Endometrium (tissue), 2 donors: ENCODE data around the gene LINS1.
A peak's percentile ranks its signal among the peaks of the same experiment; 100 is the strongest.

Source experiments
- FAIRE-seq: peaks from 2 replicates; lab custom pipeline; 2012; peaks lifted over from hg19 to GRCh38; lab: Jason Lieb, UNC
- donor health status: control.
- donor health status: control.

Gene LINS1, protein sequence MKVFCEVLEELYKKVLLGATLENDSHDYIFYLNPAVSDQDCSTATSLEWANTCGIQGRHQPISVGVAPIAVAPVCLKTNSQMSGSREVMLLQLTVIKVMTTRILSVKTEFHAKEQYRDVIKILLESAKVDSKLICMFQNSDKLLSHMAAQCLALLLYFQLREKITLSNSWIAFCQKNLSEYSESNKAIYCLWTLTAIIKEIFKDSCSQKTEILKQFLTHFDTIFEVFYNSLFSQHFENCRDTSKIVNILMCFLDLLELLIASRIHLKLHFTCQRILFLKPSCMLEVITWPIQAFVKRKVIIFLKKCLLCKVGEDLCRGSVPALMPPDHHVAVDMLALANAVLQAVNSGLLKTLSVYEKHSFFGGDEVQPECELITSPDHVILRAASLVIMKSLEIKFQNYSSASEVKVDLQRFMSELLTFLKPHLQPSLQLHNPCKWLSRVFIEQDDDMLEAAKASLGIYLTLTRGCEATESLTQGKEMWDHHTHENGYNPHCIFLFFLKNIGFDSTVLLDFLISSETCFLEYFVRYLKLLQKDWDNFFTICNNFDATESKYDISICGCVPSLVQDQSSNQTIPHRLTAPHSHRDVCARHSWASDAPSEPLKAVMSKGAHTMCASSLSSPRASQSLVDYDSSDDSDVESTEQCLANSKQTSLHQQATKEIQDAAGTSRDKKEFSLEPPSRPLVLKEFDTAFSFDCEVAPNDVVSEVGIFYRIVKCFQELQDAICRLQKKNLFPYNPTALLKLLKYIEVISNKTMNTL

GRCh38 chr15:100602064-100602822, at the start of gene LINS1, which contains the start of gene ASB7:
Gene LINS1, minus strand, starts transcription at chr15:100602184. Its CDS starts 21,342 bp downstream, at chr15:100580842.
Gene ASB7, plus strand, starts transcription at chr15:100602589. Its CDS starts 9,628 bp downstream, at chr15:100612217.
- FAIRE-seq, result peak; percentile 99

DNA sequence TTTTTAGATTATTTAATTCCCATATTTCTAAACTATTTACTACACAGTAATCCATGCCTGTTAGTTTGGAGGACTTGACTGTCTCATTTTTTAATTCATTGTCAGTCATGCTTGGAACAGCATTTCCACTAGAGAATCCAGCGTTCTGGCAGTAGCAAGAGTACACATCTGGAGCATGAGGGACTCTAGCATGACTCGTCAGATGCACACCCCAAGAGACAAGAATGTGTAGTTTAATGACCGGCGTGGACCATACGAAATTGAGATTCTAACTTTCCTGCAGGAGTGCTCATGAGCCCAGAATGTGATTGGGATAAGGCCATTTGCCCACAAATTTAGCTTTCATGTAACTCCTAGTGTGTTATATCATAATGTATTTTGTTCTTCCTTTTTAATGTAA, 49.3 kb upstream of the LINS1 start:
- FAIRE-seq, result no peak

DNA sequence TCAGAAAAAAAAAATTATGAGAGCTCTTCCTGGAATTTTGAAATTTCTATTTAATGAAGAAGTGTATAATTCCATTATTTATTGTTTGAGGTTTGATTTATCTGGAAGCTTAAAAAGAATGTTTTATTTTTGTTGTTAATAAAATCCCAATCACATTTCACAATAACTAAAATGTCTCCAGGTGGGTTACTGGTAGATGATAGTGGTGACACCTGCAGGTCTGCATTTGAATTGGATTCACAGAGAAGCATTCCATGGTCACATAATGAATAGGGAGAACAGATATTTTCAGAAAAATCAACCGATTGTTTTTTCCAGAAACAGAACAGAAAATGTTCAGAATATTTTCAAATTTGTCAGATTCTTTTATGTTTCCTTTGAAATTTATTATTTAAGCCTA, 48.7 kb upstream of the LINS1 start:
- FAIRE-seq, result peak; percentile 8

DNA sequence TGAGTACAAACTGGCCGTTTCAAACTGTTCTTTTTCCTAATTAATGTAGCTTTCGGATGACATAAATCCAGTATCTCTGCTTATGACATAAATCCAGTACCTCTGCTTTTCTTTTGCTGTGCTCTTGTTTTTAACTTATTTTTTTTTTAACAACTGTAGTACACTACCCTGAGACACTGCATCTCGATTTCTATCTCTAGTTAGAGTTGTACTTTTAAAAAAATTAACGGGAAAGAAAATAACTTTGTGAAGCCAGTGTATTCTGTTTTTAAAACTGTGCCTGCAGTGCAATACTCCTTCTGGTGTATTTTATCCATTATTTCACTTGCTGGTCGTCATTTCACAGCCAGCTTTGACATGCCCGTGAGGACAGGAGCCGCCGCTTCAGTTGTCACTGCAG, 47.0 kb upstream of the LINS1 start:
- no peak for FAIRE-seq

DNA sequence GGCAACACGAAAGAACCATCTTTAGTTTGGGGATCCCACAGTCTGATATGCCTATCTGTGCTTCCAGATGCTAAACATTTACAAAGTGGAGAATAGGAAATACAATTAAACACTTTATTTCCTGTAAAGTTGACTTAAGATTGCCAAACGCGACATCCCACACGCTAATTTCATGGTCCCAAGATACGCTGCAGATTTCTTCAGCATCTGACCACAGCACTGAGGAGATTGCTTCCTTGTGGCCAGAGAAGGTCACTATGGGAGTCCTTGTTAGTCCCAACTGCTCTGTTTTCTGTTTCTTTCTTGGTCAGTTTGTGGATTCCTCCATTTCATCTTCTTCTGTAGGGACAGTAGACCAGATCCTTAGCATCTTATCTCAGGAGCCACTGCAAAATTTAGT, 43.7 kb upstream of the LINS1 start:
- no peak for FAIRE-seq

DNA sequence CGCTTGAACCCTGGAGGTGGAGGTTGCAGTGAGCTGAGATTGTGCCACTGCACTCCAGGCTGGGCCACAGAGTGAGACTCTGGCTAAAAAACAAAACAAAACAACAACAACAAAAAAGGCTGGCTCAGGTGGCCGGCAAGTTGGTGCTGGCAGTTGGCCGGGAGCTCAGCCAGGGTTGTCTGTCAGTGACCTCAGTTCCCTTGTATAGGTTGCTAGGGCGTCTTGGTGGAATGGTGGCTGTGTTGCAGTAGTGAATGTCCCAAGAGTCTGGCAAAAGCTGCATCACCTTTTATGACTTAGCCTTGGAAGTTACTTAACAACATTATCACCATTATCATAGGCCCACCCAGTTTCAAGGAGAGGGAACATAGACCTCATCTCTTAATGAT, 41.0 kb upstream of the LINS1 start:
- FAIRE-seq, result no peak

GRCh38 chr15:100642213-100642949, 40.4 kb upstream of the LINS1 start:
- FAIRE-seq, result no peak

GRCh38 chr15:100638177-100638730, 36.3 kb upstream of the LINS1 start:
- FAIRE-seq, result no peak

DNA sequence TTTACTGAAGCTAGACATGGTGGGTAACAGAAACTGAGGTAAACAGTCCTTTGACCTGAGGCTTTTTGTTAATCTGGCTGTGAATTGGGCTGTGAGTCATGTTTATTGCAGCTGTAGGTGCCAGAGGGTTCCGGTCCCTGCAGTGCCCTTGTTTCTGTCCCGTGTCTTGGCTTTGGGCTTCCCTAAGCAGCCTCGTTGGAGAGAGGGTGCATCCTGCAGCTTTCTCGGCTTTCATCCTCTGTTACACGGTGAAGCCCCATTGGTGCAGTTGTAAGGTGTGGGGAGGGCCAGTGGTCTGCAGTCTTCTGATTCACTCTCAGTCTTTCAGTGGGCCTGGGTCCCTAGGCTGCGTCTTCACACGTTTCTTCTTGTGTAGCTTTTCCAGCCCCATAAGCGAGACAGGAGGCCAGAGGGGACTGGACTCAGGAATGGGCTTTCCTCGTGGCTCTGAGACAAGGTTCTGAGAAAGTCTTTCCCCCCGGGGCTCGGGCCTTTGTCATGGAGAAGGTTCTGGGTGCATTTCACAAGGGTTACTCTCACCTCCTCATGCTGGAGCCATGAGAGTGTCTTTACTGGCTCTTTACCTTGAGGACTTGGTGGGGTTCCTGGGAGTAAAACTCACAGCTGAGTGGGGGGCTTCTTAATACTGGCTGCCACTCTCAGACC, 33.6 kb upstream of the LINS1 start:
- no peak for FAIRE-seq

DNA sequence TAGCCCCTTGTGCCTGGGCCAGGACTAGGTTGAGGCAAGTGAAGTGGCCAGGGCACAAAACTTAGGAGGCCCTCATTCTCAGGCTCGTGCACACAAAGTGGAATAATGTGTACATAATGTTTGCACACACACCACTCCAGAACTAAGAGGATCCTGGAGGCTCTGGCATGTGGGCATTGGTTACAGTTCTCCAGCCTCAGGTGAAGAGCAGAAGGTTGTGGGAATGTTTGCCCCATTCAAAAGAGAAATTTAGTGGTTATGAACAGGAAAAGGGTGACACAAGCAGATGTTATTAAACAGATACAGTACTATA, 31.7 kb upstream of the LINS1 start:
- FAIRE-seq, result no peak

GRCh38 chr15:100631831-100632230, 29.8 kb upstream of the LINS1 start:
- FAIRE-seq, result no peak

- no peak for FAIRE-seq
Observed at GRCh38 chr15:100628746-100629145, 26.8 kb upstream of the LINS1 start.

DNA sequence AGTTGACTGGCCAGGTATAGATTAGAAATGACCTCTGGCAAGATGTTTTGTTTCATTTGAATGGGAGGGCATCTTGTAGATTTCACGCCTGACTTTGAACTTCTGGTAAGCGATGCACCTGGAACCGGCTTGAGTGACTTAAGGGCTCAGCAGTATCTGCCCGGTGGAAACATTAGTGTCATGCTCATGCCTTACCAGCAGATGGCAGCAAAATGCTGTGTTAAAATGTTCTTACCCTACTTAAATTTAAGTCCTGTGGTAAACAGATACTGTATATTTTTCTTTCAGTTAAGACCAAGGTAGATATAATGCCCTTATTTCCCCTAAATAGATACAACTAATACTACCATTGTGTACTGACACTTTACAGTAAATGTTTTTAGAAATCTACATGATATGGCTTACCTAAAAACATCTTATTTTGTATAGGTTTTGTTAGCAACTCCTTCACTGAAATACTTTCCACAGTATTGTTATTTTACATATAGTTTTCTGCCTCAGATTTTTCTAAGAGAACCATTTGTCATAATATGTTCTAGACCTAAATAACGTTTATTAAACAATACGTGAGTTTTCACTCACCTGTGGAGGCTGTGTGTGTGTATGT, 25.9 kb upstream of the LINS1 start:
- peak; percentile 67 for FAIRE-seq

- FAIRE-seq, result no peak
Observed at GRCh38 chr15:100623301-100623700, 21.3 kb upstream of the LINS1 start.

GRCh38 chr15:100616700-100617099, 14.7 kb upstream of the LINS1 start:
- no peak for FAIRE-seq

DNA sequence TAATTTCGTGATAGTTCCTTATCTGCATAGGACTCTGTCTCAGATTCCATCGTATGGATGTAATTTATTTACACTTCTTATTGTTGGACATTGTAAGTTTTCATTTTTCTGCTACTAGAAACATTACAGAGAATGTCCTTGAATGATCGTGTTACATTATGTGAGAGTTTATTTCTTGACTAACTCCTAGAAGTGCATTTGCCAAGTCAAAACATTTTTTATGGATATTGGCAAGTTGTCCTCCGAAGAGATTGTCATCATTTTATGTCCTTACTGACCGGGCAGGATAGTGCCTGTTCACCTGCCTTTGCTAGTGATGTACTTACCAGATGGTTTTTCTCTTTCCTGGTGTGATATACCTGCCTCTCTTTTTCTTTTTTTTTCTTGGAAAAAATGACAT, 13.8 kb upstream of the LINS1 start:
- FAIRE-seq, result no peak

DNA sequence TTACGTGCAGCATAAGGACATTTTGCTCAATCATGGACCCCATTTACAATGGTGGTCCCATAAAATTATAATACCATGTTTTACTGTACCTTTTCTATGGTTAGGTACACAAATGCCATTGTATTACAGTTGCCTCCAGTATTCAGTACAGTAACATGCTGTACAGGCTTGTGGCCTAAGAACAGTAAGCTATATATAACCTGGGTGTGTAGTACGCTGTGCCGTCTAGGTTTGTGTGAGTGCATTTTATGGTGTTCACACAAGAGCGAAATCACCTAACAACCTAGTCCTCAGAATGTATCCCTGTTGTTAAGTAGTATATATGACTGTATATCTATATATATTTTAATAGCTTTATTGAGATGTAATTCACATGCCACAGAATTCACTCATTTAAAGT, 12.9 kb upstream of the LINS1 start:
- FAIRE-seq, result no peak

DNA sequence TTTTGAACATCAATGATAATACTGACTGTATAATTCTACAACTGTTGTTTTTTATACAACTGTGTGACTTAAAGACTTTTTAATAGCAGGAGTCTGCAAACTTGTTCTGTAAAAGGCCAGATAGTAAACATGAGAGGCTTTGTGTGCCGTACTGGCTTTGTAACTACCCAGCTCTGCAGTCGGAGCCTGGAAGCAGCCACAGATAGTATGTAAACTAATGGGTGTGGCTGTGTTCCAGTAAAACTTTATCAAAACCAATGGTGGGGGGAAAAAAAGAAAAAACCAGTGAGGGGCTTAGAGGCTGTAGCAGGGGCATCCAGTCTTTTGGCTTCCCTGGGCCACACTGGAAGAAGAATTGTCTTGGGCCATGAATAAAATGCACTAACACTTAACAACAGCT, 12.4 kb upstream of the LINS1 start:
- no peak for FAIRE-seq

- no peak for FAIRE-seq
Observed at GRCh38 chr15:100613208-100613607, 11.2 kb upstream of the LINS1 start.

GRCh38 chr15:100612539-100612938, 10.6 kb upstream of the LINS1 start:
- FAIRE-seq, result no peak
